MM.1S (cell line): Measurements from ENCODE around the gene NPHS1.

Experiments used
- EZH2 ChIP-seq: fragments of 300-600 bp; sonication (generic); optimal IDR thresholded peaks from 2 replicates; pipeline ENCODE3; 2017; ENCODE audit warnings: low read depth, mild to moderate bottlenecking, antibody characterized with exemption, low read length, mixed read lengths
- TF ChIP-seq, protein P1 (sequence below): fragments of 300-600 bp; sonication (generic); IDR thresholded peaks from 2 replicates; pipeline ENCODE4 v1.5.1; 2016; ENCODE audit warnings: antibody characterized with exemption, low read length, mixed read lengths

DNA sequence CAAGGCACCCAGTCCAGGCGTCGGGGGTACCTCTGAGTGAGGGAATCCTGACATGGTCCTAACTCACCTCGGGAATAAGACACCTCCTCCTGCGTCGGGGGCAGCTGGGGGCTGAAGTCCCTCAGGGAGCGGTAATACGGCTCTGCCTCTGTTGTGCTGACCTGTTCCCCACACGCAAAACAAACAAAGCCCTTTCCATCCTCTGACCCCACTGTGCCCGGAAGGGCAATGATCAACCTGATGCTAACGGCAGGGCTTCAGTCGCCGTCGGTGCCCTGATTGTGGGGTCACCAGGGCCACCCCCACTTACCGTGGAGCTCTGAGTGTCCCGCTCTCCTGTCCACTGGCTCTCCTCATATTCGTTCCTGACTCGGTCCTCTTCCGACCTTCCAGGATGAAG is 21.3 kb downstream of the NPHS1 start:
- TF ChIP-seq, protein P1, sequence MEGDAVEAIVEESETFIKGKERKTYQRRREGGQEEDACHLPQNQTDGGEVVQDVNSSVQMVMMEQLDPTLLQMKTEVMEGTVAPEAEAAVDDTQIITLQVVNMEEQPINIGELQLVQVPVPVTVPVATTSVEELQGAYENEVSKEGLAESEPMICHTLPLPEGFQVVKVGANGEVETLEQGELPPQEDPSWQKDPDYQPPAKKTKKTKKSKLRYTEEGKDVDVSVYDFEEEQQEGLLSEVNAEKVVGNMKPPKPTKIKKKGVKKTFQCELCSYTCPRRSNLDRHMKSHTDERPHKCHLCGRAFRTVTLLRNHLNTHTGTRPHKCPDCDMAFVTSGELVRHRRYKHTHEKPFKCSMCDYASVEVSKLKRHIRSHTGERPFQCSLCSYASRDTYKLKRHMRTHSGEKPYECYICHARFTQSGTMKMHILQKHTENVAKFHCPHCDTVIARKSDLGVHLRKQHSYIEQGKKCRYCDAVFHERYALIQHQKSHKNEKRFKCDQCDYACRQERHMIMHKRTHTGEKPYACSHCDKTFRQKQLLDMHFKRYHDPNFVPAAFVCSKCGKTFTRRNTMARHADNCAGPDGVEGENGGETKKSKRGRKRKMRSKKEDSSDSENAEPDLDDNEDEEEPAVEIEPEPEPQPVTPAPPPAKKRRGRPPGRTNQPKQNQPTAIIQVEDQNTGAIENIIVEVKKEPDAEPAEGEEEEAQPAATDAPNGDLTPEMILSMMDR: no peak
- no peak for TF ChIP-seq EZH2
